WTC11 (cell line): ENCODE data around the gene RFC1. TPM values are rescaled to one million over a fixed set of nuclear protein-coding genes. Genes with fewer than 3 reads are reported as not detected.

Experiments
- ATAC-seq: fragments of 200-7000 bp; cut with Tn5 transposase; 2 replicates; pipeline ENCODE4 v1.10.0; 2021; ENCODE audit warnings: mild to moderate bottlenecking, moderate library complexity
- CTCF ChIA-PET: fragments of 300-600 bp; sonication (Branson Sonifier 250); formaldehyde crosslinking; loops from one replicate; lab custom pipeline; 2021; ENCODE audit warnings: antibody characterized with exemption; lab: Charles Lee
- POLR2A ChIA-PET: fragments of 350-600 bp; sonication (Branson Sonifier 250); formaldehyde crosslinking; loops from one replicate; lab custom pipeline; 2021; ENCODE audit warnings: antibody characterized with exemption; lab: Charles Lee
- DNase-seq: peaks from one replicate; pipeline ENCODE4 v3.0.0; 2021; ENCODE audit warnings: low spot score
- H3K27ac Mint-ChIP-seq: 2 replicates; pipeline ENCODE4 v1.8.0; 2021; ENCODE audit warnings: mixed read lengths
- H3K27me3 Mint-ChIP-seq: 2 replicates; pipeline ENCODE4 v1.8.0; 2021; ENCODE audit warnings: low read depth, mild to moderate bottlenecking, moderate library complexity, mixed read lengths
- H3K36me3 Mint-ChIP-seq: 2 replicates; pipeline ENCODE4 v1.8.0; 2021; ENCODE audit warnings: mixed read lengths
- H3K4me1 Mint-ChIP-seq: 2 replicates; pipeline ENCODE4 v1.8.0; 2022; ENCODE audit warnings: mixed read lengths
- H3K4me3 Mint-ChIP-seq: 2 replicates; pipeline ENCODE4 v1.8.0; 2021; ENCODE audit warnings: mild to moderate bottlenecking, moderate library complexity, mixed read lengths
- H3K9me3 Mint-ChIP-seq: 2 replicates; pipeline ENCODE4 v1.8.0; 2021; ENCODE audit warnings: mixed read lengths
- CBFB ChIP-seq: sonication (generic); formaldehyde crosslinking; IDR thresholded peaks from 2 replicates; pipeline ENCODE4 v1.8.1; 2022; ENCODE audit warnings: mild to moderate bottlenecking, low read depth, missing genetic modification reagents
- CREB1 ChIP-seq: sonication (generic); formaldehyde crosslinking; IDR thresholded peaks from 2 replicates; pipeline ENCODE4 v1.8.0; 2023; ENCODE audit warnings: mild to moderate bottlenecking, missing genetic modification reagents
- CREM ChIP-seq: sonication (generic); formaldehyde crosslinking; IDR thresholded peaks from 2 replicates; pipeline ENCODE4 v1.8.1; 2022; ENCODE audit warnings: mild to moderate bottlenecking, missing genetic modification reagents, moderate library complexity
- ELF4 ChIP-seq: sonication (generic); formaldehyde crosslinking; IDR thresholded peaks from 2 replicates; pipeline ENCODE4 v1.8.1; 2022; ENCODE audit warnings: low read depth, mild to moderate bottlenecking, moderate library complexity, missing genetic modification reagents
- GABPB1 ChIP-seq: sonication (generic); formaldehyde crosslinking; IDR thresholded peaks from 2 replicates; pipeline ENCODE4 v1.8.1; 2023; ENCODE audit warnings: mild to moderate bottlenecking, missing genetic modification reagents
- GRHL2 ChIP-seq: fragments of 250-450 bp; sonication (Bioruptor Pico); IDR thresholded peaks from 2 replicates; pipeline ENCODE4 v1.8.0; 2022; ENCODE audit warnings: mild to moderate bottlenecking, moderate library complexity; ENCODE audit not compliant: insufficient replicate concordance, severe bottlenecking
- NR1H2 ChIP-seq: sonication (generic); formaldehyde crosslinking; IDR thresholded peaks from 2 replicates; pipeline ENCODE4 v1.9.0; 2021; ENCODE audit warnings: mild to moderate bottlenecking, moderate library complexity, missing genetic modification reagents
- PRRX2 ChIP-seq: fragments of 250-450 bp; sonication (Bioruptor Pico); IDR thresholded peaks from 2 replicates; pipeline ENCODE4 v1.8.0; 2021; ENCODE audit warnings: mild to moderate bottlenecking
- RELA ChIP-seq: sonication (generic); formaldehyde crosslinking; IDR thresholded peaks from 2 replicates; pipeline ENCODE4 v1.8.1; 2022; ENCODE audit warnings: missing genetic modification reagents, mild to moderate bottlenecking, borderline replicate concordance
- SOX15 ChIP-seq: fragments of 250-450 bp; sonication (Bioruptor Pico); IDR thresholded peaks from 2 replicates; pipeline ENCODE4 v1.9.0; 2021; ENCODE audit warnings: mild to moderate bottlenecking
- TEAD1 ChIP-seq: sonication (generic); formaldehyde crosslinking; IDR thresholded peaks from 2 replicates; pipeline ENCODE4 v1.8.0; 2022; ENCODE audit warnings: mild to moderate bottlenecking, missing genetic modification reagents
- total RNA-seq: library from RNA; stranded (reverse); gene quantifications from 3 replicates; pipeline ENCODE4 v1.2.3, GENCODE V29; 2021
- TF ChIP-seq, protein P1 (sequence below): fragments of 250-450 bp; sonication (Bioruptor Pico); IDR thresholded peaks from 2 replicates; pipeline ENCODE4 v1.9.0; 2021; ENCODE audit warnings: mild to moderate bottlenecking, borderline replicate concordance
- TF ChIP-seq, protein P2 (sequence below): sonication (generic); formaldehyde crosslinking; IDR thresholded peaks from 2 replicates; pipeline ENCODE4 v1.8.0; 2022; ENCODE audit warnings: mild to moderate bottlenecking, missing genetic modification reagents
- TF ChIP-seq, protein P3 (sequence below): sonication (generic); formaldehyde crosslinking; IDR thresholded peaks from 2 replicates; pipeline ENCODE4 v1.8.0; 2022; ENCODE audit warnings: mild to moderate bottlenecking, missing genetic modification reagents
- TF ChIP-seq, protein P4 (sequence below): fragments of 250-450 bp; sonication (Bioruptor Pico); conservative IDR thresholded peaks from 2 replicates; pipeline ENCODE4 v1.9.0; 2021; ENCODE audit warnings: mild to moderate bottlenecking
- TF ChIP-seq, protein P5 (sequence below): sonication (generic); formaldehyde crosslinking; IDR thresholded peaks from 2 replicates; pipeline ENCODE4 v1.8.0; 2022; ENCODE audit warnings: missing genetic modification reagents
- TF ChIP-seq, protein P6 (sequence below): fragments of 250-450 bp; sonication (Bioruptor Pico); IDR thresholded peaks from 2 replicates; pipeline ENCODE4 v1.9.0; 2021; ENCODE audit warnings: mild to moderate bottlenecking

The RFC1 gene
- total RNA-seq, 1 experiment from 2014 or later, result 59.4 TPM

DNA sequence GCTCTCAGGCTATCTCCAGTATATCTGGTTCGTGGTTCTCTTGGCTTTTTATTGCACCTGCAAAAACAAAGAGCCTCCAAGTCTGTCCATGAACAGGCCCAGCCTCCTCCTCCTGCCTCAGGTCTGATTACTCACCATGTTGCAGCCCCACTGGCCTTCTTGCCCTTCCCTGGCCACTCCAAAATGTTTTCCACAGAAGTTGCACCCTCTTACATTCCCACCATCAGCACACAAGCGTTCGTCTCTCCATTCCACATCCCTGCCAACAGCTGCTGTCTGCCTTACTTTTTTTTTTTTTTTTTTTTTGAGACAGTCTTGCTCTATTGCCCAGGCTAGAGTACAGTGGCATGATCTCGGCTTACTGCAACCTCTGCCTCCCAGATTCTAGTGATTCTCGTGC lies 86.7 kb downstream of the RFC1 start (continued):
- TF ChIP-seq, protein P1, sequence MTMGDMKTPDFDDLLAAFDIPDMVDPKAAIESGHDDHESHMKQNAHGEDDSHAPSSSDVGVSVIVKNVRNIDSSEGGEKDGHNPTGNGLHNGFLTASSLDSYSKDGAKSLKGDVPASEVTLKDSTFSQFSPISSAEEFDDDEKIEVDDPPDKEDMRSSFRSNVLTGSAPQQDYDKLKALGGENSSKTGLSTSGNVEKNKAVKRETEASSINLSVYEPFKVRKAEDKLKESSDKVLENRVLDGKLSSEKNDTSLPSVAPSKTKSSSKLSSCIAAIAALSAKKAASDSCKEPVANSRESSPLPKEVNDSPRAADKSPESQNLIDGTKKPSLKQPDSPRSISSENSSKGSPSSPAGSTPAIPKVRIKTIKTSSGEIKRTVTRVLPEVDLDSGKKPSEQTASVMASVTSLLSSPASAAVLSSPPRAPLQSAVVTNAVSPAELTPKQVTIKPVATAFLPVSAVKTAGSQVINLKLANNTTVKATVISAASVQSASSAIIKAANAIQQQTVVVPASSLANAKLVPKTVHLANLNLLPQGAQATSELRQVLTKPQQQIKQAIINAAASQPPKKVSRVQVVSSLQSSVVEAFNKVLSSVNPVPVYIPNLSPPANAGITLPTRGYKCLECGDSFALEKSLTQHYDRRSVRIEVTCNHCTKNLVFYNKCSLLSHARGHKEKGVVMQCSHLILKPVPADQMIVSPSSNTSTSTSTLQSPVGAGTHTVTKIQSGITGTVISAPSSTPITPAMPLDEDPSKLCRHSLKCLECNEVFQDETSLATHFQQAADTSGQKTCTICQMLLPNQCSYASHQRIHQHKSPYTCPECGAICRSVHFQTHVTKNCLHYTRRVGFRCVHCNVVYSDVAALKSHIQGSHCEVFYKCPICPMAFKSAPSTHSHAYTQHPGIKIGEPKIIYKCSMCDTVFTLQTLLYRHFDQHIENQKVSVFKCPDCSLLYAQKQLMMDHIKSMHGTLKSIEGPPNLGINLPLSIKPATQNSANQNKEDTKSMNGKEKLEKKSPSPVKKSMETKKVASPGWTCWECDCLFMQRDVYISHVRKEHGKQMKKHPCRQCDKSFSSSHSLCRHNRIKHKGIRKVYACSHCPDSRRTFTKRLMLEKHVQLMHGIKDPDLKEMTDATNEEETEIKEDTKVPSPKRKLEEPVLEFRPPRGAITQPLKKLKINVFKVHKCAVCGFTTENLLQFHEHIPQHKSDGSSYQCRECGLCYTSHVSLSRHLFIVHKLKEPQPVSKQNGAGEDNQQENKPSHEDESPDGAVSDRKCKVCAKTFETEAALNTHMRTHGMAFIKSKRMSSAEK (CRISPR knock-in tag), result no peak
- TF ChIP-seq SOX15 (CRISPR knock-in tag), result no peak
- TF ChIP-seq, protein P2, sequence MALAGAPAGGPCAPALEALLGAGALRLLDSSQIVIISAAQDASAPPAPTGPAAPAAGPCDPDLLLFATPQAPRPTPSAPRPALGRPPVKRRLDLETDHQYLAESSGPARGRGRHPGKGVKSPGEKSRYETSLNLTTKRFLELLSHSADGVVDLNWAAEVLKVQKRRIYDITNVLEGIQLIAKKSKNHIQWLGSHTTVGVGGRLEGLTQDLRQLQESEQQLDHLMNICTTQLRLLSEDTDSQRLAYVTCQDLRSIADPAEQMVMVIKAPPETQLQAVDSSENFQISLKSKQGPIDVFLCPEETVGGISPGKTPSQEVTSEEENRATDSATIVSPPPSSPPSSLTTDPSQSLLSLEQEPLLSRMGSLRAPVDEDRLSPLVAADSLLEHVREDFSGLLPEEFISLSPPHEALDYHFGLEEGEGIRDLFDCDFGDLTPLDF (CRISPR knock-in tag), result no peak
- no peak for TF ChIP-seq CREM

DNA sequence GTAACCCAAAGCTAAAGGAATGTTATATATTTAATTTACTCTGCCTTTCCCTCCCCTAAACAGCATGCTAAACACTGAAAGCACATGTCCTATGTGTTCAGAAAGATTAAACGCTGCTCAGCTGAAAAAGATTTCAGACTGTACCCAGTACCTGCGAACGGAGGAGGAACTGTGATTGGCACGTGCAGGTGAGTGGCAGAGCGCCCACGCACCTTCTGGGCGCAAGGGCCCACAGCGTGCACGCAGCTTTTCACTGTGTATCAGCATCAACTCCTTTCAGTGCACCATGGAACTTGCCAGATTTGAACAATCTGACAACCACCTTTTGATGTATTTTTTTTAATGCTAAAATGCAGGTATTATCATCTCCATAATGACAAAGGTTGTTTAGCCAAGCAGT lies 87.7 kb downstream of the RFC1 start:
- POLR2A ChIA-PET, result no interaction called here
- no peaks in the 10 kb centered on the region for H3K27me3 Mint-ChIP-seq
- H3K9me3 Mint-ChIP-seq, result no peaks in the 10 kb centered on the region
- peaks cover 11% of the 10 kb centered on the region for H3K36me3 Mint-ChIP-seq
- no peaks in the 10 kb centered on the region for H3K4me1 Mint-ChIP-seq
- no peak overlapping the region for H3K27ac Mint-ChIP-seq
- no peak for DNase-seq
- no peak overlapping the region for H3K4me3 Mint-ChIP-seq
- CTCF ChIA-PET, result no interaction called here
- ATAC-seq, result no peak
- no peak for TF ChIP-seq TEAD1 (CRISPR knock-in tag)
- TF ChIP-seq SOX15 (CRISPR knock-in tag), result no peak
- TF ChIP-seq, protein P3, sequence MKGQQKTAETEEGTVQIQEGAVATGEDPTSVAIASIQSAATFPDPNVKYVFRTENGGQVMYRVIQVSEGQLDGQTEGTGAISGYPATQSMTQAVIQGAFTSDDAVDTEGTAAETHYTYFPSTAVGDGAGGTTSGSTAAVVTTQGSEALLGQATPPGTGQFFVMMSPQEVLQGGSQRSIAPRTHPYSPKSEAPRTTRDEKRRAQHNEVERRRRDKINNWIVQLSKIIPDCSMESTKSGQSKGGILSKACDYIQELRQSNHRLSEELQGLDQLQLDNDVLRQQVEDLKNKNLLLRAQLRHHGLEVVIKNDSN, result no peak
- TF ChIP-seq, protein P4, sequence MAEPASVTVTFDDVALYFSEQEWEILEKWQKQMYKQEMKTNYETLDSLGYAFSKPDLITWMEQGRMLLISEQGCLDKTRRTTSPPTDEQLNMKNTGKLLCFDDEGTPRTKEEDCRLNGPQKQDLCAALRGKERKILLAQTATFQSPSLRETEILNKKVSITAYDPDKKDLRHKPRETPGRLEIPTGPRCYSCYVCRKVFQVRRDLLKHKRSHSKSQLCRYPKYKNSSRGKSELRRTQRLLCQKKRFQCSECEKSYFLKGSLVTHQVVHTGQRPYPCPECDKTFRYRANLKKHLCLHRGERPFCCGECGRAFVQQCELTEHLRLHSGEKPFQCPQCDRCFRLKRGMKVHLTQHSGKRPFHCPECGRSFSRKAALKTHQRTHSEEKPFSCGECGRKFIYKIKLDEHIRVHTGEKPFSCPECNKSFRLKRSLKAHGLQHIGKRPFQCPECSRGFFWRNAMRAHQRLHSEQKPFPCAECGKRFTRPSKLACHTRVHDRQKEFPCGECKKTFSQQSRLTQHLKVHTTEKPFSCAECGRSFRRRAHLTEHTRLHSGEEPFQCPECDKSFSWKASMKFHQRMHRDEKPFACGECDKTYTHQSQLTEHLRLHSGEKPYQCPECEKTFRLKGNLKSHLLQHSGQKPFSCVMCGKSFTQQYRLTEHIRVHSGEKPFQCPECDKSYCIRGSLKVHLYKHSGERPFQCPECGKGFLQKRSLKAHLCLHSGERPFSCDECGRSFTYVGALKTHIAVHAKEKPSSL, result no peak
- TF ChIP-seq, protein P1 (CRISPR knock-in tag), result no peak
- no peak for TF ChIP-seq NR1H2 (CRISPR knock-in tag)
- TF ChIP-seq, protein P5, sequence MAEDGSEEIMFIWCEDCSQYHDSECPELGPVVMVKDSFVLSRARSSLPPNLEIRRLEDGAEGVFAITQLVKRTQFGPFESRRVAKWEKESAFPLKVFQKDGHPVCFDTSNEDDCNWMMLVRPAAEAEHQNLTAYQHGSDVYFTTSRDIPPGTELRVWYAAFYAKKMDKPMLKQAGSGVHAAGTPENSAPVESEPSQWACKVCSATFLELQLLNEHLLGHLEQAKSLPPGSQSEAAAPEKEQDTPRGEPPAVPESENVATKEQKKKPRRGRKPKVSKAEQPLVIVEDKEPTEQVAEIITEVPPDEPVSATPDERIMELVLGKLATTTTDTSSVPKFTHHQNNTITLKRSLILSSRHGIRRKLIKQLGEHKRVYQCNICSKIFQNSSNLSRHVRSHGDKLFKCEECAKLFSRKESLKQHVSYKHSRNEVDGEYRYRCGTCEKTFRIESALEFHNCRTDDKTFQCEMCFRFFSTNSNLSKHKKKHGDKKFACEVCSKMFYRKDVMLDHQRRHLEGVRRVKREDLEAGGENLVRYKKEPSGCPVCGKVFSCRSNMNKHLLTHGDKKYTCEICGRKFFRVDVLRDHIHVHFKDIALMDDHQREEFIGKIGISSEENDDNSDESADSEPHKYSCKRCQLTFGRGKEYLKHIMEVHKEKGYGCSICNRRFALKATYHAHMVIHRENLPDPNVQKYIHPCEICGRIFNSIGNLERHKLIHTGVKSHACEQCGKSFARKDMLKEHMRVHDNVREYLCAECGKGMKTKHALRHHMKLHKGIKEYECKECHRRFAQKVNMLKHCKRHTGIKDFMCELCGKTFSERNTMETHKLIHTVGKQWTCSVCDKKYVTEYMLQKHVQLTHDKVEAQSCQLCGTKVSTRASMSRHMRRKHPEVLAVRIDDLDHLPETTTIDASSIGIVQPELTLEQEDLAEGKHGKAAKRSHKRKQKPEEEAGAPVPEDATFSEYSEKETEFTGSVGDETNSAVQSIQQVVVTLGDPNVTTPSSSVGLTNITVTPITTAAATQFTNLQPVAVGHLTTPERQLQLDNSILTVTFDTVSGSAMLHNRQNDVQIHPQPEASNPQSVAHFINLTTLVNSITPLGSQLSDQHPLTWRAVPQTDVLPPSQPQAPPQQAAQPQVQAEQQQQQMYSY (CRISPR knock-in tag), result no peak
- no peak for TF ChIP-seq RELA (CRISPR knock-in tag)
- no peak for TF ChIP-seq GRHL2 (CRISPR knock-in tag)
- TF ChIP-seq, protein P6, sequence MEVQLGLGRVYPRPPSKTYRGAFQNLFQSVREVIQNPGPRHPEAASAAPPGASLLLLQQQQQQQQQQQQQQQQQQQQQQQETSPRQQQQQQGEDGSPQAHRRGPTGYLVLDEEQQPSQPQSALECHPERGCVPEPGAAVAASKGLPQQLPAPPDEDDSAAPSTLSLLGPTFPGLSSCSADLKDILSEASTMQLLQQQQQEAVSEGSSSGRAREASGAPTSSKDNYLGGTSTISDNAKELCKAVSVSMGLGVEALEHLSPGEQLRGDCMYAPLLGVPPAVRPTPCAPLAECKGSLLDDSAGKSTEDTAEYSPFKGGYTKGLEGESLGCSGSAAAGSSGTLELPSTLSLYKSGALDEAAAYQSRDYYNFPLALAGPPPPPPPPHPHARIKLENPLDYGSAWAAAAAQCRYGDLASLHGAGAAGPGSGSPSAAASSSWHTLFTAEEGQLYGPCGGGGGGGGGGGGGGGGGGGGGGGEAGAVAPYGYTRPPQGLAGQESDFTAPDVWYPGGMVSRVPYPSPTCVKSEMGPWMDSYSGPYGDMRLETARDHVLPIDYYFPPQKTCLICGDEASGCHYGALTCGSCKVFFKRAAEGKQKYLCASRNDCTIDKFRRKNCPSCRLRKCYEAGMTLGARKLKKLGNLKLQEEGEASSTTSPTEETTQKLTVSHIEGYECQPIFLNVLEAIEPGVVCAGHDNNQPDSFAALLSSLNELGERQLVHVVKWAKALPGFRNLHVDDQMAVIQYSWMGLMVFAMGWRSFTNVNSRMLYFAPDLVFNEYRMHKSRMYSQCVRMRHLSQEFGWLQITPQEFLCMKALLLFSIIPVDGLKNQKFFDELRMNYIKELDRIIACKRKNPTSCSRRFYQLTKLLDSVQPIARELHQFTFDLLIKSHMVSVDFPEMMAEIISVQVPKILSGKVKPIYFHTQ (CRISPR knock-in tag), result no peak
- TF ChIP-seq ELF4 (CRISPR knock-in tag), result no peak
- TF ChIP-seq CREB1, result no peak
- TF ChIP-seq CBFB, result no peak
- no peak for TF ChIP-seq GABPB1 (CRISPR knock-in tag)
- no peak for TF ChIP-seq PRRX2 (CRISPR knock-in tag)
